Renal cortical epithelial cell (primary cell): ENCODE results near the gene FUZ. TPM values are rescaled to one million over a fixed set of nuclear protein-coding genes. Genes with fewer than 3 reads are reported as not detected.

ENCODE experiments used
- total RNA-seq: library from RNA; depleted of rRNA; stranded (reverse); fragments of >200 nt; gene quantifications from 2 replicates; pipeline ENCODE4 v1.2.3, GENCODE V29; 2014

The FUZ gene
- total RNA-seq, 1 donor from 2014 or later, result 24.2 TPM

Other genes starting within 250 kb of the FUZ start
- 37.9 and 117 TPM in 2 replicates for gene NOSIP, start 232.7 kb downstream of the FUZ start, total RNA-seq
- gene PRRG2, start 232.0 kb downstream of the FUZ start, total RNA-seq, result 4.2 and 7.2 TPM in 2 replicates
- 0.87 and 8.7 TPM in 2 replicates for gene PRR12, start 222.1 kb downstream of the FUZ start, total RNA-seq
- 32.5 and 40.5 TPM in 2 replicates for gene RRAS, start 173.1 kb downstream of the FUZ start, total RNA-seq
- 12.5 and 50.9 TPM in 2 replicates for gene SCAF1, start 171.1 kb downstream of the FUZ start, total RNA-seq
- gene IRF3, start 147.4 kb downstream of the FUZ start, total RNA-seq, result 68.4 and 89.3 TPM in 2 replicates
- gene BCL2L12, start 147.4 kb downstream of the FUZ start, total RNA-seq, result 1.9 and 5.9 TPM in 2 replicates
- 205 and 483 TPM in 2 replicates for gene PRMT1, start 136.0 kb downstream of the FUZ start, total RNA-seq
- gene ADM5, start 123.7 kb downstream of the FUZ start, total RNA-seq, result 0.35 TPM in 2 replicates
- gene CPT1C, start 122.2 kb downstream of the FUZ start, total RNA-seq, result 1.9 and 2.5 TPM in 2 replicates
- not detected in 2 replicates for gene TSKS, start 50.0 kb downstream of the FUZ start, total RNA-seq
- 43.2 and 98.0 TPM in 2 replicates for gene AP2A1, start 46.3 kb downstream of the FUZ start, total RNA-seq
- gene MED25, start 5.0 kb upstream of the FUZ start, total RNA-seq, result 18.8 and 66.7 TPM in 2 replicates
- 28.3 and 106 TPM in 2 replicates for gene PTOV1, start 37.9 kb upstream of the FUZ start, total RNA-seq
- gene PNKP, start 54.3 kb upstream of the FUZ start, total RNA-seq, result 30.5 and 36.3 TPM in 2 replicates
- gene AKT1S1, start 64.1 kb upstream of the FUZ start, total RNA-seq, result 3.5 and 10.8 TPM in 2 replicates
- 12.1 and 13.7 TPM in 2 replicates for gene TBC1D17, start 64.4 kb upstream of the FUZ start, total RNA-seq
- 4.9 and 25.7 TPM in 2 replicates for gene IL4I1, start 83.6 kb upstream of the FUZ start, total RNA-seq
- gene ATF5, start 115.9 kb upstream of the FUZ start, total RNA-seq, result 6.3 and 8.7 TPM in 2 replicates
- gene NUP62, start 116.2 kb upstream of the FUZ start, total RNA-seq, result 28.1 and 46.0 TPM in 2 replicates
- not detected in 2 replicates for gene SIGLEC11, start 147.9 kb upstream of the FUZ start, total RNA-seq
- 19.8 and 32.9 TPM in 2 replicates for gene VRK3, start 212.1 kb upstream of the FUZ start, total RNA-seq
- 9.0 and 16.1 TPM in 2 replicates for gene ZNF473, start 212.7 kb upstream of the FUZ start, total RNA-seq